Measurements from ENCODE around the gene COQ7.

COQ7 gene

DNA sequence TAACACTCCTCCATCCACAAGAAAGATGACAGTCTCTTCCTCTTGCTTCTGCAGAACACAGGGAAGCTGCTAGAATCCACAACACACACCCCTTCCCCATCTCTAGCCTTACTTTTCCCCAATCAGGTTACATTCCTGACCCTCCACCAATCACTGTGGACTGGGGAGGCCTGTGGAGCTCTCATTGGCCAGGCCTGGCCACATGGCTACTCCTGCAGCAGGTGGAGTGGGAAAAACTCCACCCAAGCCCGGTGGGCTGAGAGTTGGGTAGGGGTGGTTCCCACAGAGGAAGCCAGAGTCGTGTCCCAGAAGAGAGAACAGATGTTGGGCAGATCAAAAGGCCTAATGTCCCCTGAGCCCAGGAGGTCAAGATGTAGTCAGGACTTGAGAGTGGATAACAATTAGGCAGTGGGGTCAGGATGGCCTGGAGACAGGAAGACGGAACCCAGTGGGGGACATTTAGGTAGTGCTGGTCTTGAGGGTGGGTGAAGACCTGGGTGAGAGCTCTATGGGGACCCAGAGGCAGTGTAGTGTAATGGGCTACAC, 22.1 kb downstream of the COQ7 start:
- TF ChIP-seq REST (IDR thresholded peaks at IDR 0.05; ENCODE audit: insufficient replicate concordance, low read depth), result no peak
- TF ChIP-seq GABPA (IDR thresholded peaks at IDR 0.05; ENCODE audit: low read depth), result no peak
- no peak for TF ChIP-seq SPI1 (IDR thresholded peaks at IDR 0.05; ENCODE audit: borderline replicate concordance, low read depth)
- no peak for TF ChIP-seq POLR2AphosphoS5 (IDR thresholded peaks at IDR 0.05; ENCODE audit: low read depth)
- TF ChIP-seq CTCF (IDR thresholded peaks at IDR 0.05; ENCODE audit: insufficient read depth, low read length), result no peak
- DNase-seq (ENCODE audit: low read depth in 1 of 2, low spot score in 1 of 2), result no peak
- Histone ChIP-seq H3K4me3 (replicated peaks; ENCODE audit: insufficient read depth, low read length) (no peak overlapping the region), H3K27me3 (ENCODE audit: insufficient read depth, poor library complexity, severe bottlenecking) (no peaks in the 10 kb centered on the region), H3K27ac (replicated peaks) (no peak overlapping the region)

GRCh38 chr16:19090916-19091315, 23.5 kb downstream of the COQ7 start:
- H3K27ac ChIP-seq (replicated peaks), result no peak overlapping the region
- DNase-seq (ENCODE audit: low read depth in 1 of 2, low spot score in 1 of 2), result no peak
- H3K27me3 ChIP-seq (ENCODE audit: insufficient read depth, poor library complexity, severe bottlenecking), result no peaks in the 10 kb centered on the region
- no peak for TF ChIP-seq CTCF (IDR thresholded peaks at IDR 0.05; ENCODE audit: insufficient read depth, low read length)
- TF ChIP-seq REST (IDR thresholded peaks at IDR 0.05; ENCODE audit: insufficient replicate concordance, low read depth), result no peak
- no peak for TF ChIP-seq POLR2AphosphoS5 (IDR thresholded peaks at IDR 0.05; ENCODE audit: low read depth)
- TF ChIP-seq SPI1 (IDR thresholded peaks at IDR 0.05; ENCODE audit: borderline replicate concordance, low read depth), result no peak
- no peak for TF ChIP-seq GABPA (IDR thresholded peaks at IDR 0.05; ENCODE audit: low read depth)
- H3K4me3 ChIP-seq (replicated peaks; ENCODE audit: insufficient read depth, low read length), result no peak overlapping the region

GRCh38 chr16:19092653-19093410, 25.4 kb downstream of the COQ7 start:
- H3K4me3 ChIP-seq (replicated peaks; ENCODE audit: insufficient read depth, low read length), result no peak overlapping the region
- H3K27me3 ChIP-seq (ENCODE audit: insufficient read depth, poor library complexity, severe bottlenecking), result no peaks in the 10 kb centered on the region
- no peak for DNase-seq (ENCODE audit: low read depth in 1 of 2, low spot score in 1 of 2)
- H3K27ac ChIP-seq (replicated peaks), result no peak overlapping the region
- TF ChIP-seq SPI1 (IDR thresholded peaks at IDR 0.05; ENCODE audit: borderline replicate concordance, low read depth) (no peak), GABPA (IDR thresholded peaks at IDR 0.05; ENCODE audit: low read depth) (no peak), CTCF (IDR thresholded peaks at IDR 0.05; ENCODE audit: insufficient read depth, low read length) (no peak)

Data from HL-60 (cell line).